HEK293 (cell line): Measurements from ENCODE around the gene ATAT1.
A peak's percentile ranks its signal among the peaks of the same experiment; 100 is the strongest.

Experiments used
- BCL11B ChIP-seq: fragments of 450-650 bp; formaldehyde crosslinking; IDR thresholded peaks from 2 replicates; pipeline ENCODE4 v1.5.1; 2016; ENCODE audit warnings: low read depth, missing biosample characterization, missing genetic modification characterization
- EGR2 ChIP-seq: fragments of 450-650 bp; formaldehyde crosslinking; IDR thresholded peaks from 2 replicates; pipeline ENCODE4 v1.5.1; 2016; ENCODE audit warnings: low read depth, missing biosample characterization, missing genetic modification characterization
- HOXA7 ChIP-seq: sonication (generic); formaldehyde crosslinking; IDR thresholded peaks from 2 replicates; pipeline ENCODE4 v1.8.1; 2022; ENCODE audit warnings: missing genetic modification reagents, borderline replicate concordance
- SETDB1 ChIP-seq: IDR thresholded peaks from one replicate; pipeline ENCODE4 v1.6.1; 2017; ENCODE audit warnings: mild to moderate bottlenecking, low read length, moderate library complexity, mixed read lengths; ENCODE audit not compliant: insufficient read length
- SP2 ChIP-seq: fragments of 450-650 bp; formaldehyde crosslinking; IDR thresholded peaks from 2 replicates; pipeline ENCODE4 v1.5.1; 2016; ENCODE audit warnings: missing biosample characterization, missing genetic modification characterization
- WT1 ChIP-seq: fragments of 450-650 bp; formaldehyde crosslinking; IDR thresholded peaks from 2 replicates; pipeline ENCODE4 v1.5.1; 2016; ENCODE audit warnings: missing biosample characterization, missing genetic modification characterization
- YY1 ChIP-seq: fragments of 450-650 bp; formaldehyde crosslinking; IDR thresholded peaks from 2 replicates; pipeline ENCODE4 v1.5.1; 2018; ENCODE audit warnings: missing biosample characterization, missing genetic modification characterization
- ZNF114 ChIP-seq: fragments of 450-650 bp; formaldehyde crosslinking; IDR thresholded peaks from 2 replicates; pipeline ENCODE4 v1.5.0; 2017; ENCODE audit warnings: missing biosample characterization, missing genetic modification characterization
- ZNF138 ChIP-seq: fragments of 450-650 bp; formaldehyde crosslinking; IDR thresholded peaks from 2 replicates; pipeline ENCODE4 v1.5.1; 2016; ENCODE audit warnings: missing biosample characterization, missing genetic modification characterization, borderline replicate concordance
- ZNF19 ChIP-seq: fragments of 450-650 bp; formaldehyde crosslinking; IDR thresholded peaks from 2 replicates; pipeline ENCODE4; 2016; ENCODE audit warnings: missing biosample characterization, missing genetic modification characterization, low read depth
- ZNF202 ChIP-seq: fragments of 450-650 bp; formaldehyde crosslinking; IDR thresholded peaks from 2 replicates; pipeline ENCODE4 v1.5.1; 2016; ENCODE audit warnings: missing biosample characterization, missing genetic modification characterization, borderline replicate concordance
- ZNF350 ChIP-seq: fragments of 450-650 bp; formaldehyde crosslinking; IDR thresholded peaks from 2 replicates; pipeline ENCODE4 v1.5.0; 2017; ENCODE audit warnings: missing biosample characterization, mild to moderate bottlenecking, missing genetic modification characterization
- ZNF391 ChIP-seq: fragments of 450-650 bp; formaldehyde crosslinking; IDR thresholded peaks from 2 replicates; pipeline ENCODE4 v1.5.1; 2016; ENCODE audit warnings: low read depth, missing biosample characterization, missing genetic modification characterization, borderline replicate concordance
- ZNF473 ChIP-seq: fragments of 450-650 bp; formaldehyde crosslinking; IDR thresholded peaks from 2 replicates; pipeline ENCODE4 v1.5.1; 2017; ENCODE audit warnings: missing biosample characterization, missing genetic modification characterization
- ZNF510 ChIP-seq: fragments of 450-650 bp; formaldehyde crosslinking; IDR thresholded peaks from 2 replicates; pipeline ENCODE4 v1.5.1; 2018; ENCODE audit warnings: mild to moderate bottlenecking, missing genetic modification characterization, missing biosample characterization; ENCODE audit not compliant: insufficient replicate concordance
- ZNF521 ChIP-seq: fragments of 450-650 bp; formaldehyde crosslinking; IDR thresholded peaks from 2 replicates; pipeline ENCODE4 v1.5.1; 2017; ENCODE audit warnings: missing biosample characterization, mild to moderate bottlenecking, missing genetic modification characterization
- ZNF561 ChIP-seq: fragments of 450-650 bp; IDR thresholded peaks from 2 replicates; pipeline ENCODE4 v1.5.1; 2018; ENCODE audit warnings: missing biosample characterization, missing genetic modification characterization, borderline replicate concordance
- ZNF670 ChIP-seq: fragments of 450-650 bp; formaldehyde crosslinking; IDR thresholded peaks from 2 replicates; pipeline ENCODE4 v1.5.1; 2016; ENCODE audit warnings: missing biosample characterization, missing genetic modification characterization, low read depth
- ZNF701 ChIP-seq: fragments of 450-650 bp; formaldehyde crosslinking; IDR thresholded peaks from 2 replicates; pipeline ENCODE4 v1.5.1; 2016; ENCODE audit warnings: missing biosample characterization, missing genetic modification characterization
- ZNF776 ChIP-seq: fragments of 450-650 bp; formaldehyde crosslinking; IDR thresholded peaks from 2 replicates; pipeline ENCODE4 v1.5.0; 2017; ENCODE audit warnings: missing biosample characterization, missing genetic modification characterization, borderline replicate concordance
- ZSCAN30 ChIP-seq: fragments of 450-650 bp; IDR thresholded peaks from 2 replicates; pipeline ENCODE4 v1.5.1; 2018; ENCODE audit warnings: missing biosample characterization, mild to moderate bottlenecking, missing genetic modification characterization, moderate library complexity
- TF ChIP-seq, protein P1 (sequence below): sonication (generic); formaldehyde crosslinking; IDR thresholded peaks from 2 replicates; pipeline ENCODE4 v1.8.1; 2022; ENCODE audit warnings: mild to moderate bottlenecking, moderate library complexity, missing genetic modification reagents
- TF ChIP-seq, protein P2 (sequence below): fragments of 450-650 bp; formaldehyde crosslinking; IDR thresholded peaks from 2 replicates; pipeline ENCODE4 v1.5.1; 2016; ENCODE audit warnings: missing biosample characterization, missing genetic modification characterization
- TF ChIP-seq, protein P3 (sequence below): fragments of 450-650 bp; formaldehyde crosslinking; IDR thresholded peaks from 2 replicates; pipeline ENCODE4 v1.5.1; 2017; ENCODE audit warnings: missing biosample characterization, missing genetic modification characterization
- TF ChIP-seq, protein P4 (sequence below): fragments of 450-650 bp; formaldehyde crosslinking; IDR thresholded peaks from 2 replicates; pipeline ENCODE4 v1.5.1; 2016; ENCODE audit warnings: missing biosample characterization, missing genetic modification characterization
- TF ChIP-seq, protein P5 (sequence below): fragments of 450-650 bp; formaldehyde crosslinking; IDR thresholded peaks from 2 replicates; pipeline ENCODE4 v1.5.1; 2016; ENCODE audit warnings: missing biosample characterization, missing genetic modification characterization
- TF ChIP-seq, protein P6 (sequence below): fragments of 450-650 bp; formaldehyde crosslinking; IDR thresholded peaks from 2 replicates; pipeline ENCODE4 v1.5.1; 2016; ENCODE audit warnings: missing biosample characterization, missing genetic modification characterization

The ATAT1 gene

DNA sequence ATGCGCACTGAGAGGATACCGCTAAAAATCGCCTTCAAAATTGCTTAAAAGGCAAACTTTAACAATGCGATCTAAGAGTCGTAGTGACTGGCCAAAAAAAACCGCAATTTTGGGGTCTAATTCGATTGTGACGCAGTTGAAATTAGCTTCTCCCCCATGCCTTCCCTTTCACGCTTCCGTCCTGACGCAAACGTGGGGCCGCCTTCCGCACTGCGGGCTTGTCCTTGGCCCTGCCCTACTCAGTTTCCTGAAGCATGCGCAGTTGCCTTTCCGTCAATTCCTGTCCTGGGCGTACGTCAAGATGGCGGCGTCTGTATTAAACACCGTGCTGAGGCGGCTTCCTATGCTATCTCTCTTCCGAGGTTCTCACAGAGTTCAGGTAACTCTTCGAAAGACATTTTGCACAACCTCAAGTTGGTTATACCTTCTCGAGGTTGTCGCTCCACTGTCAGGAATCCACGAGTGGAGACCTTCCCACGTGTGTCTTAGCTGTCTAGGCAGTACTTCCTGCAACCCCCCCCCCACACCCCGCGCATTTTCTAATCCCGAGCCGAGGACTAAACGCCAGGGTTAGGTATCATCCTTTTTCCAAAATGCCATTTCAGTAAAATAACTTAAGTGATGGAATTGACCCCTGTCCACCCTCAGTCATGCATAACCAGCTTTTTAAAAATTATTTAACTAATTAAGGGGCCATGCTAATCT lies 9.0 kb upstream of the ATAT1 start, which contains the start of gene MRPS18B (continued):
- no peak for TF ChIP-seq ZNF19
- TF ChIP-seq ZNF473 (tag by site-specific recombination), result no peak
- no peak for TF ChIP-seq SETDB1
- TF ChIP-seq ZNF391, result peak; percentile 27; the same call in 1 of the 2 replicates
- no peak for TF ChIP-seq ZNF202 (tag by site-specific recombination)
- no peak for TF ChIP-seq BCL11B
- TF ChIP-seq ZNF776, result no peak
- TF ChIP-seq YY1 (tag by site-specific recombination), result peak; percentile 93
- TF ChIP-seq, protein P1, sequence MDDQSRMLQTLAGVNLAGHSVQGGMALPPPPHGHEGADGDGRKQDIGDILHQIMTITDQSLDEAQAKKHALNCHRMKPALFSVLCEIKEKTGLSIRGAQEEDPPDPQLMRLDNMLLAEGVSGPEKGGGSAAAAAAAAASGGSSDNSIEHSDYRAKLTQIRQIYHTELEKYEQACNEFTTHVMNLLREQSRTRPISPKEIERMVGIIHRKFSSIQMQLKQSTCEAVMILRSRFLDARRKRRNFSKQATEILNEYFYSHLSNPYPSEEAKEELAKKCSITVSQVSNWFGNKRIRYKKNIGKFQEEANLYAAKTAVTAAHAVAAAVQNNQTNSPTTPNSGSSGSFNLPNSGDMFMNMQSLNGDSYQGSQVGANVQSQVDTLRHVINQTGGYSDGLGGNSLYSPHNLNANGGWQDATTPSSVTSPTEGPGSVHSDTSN, result 0 out of 2 replicates have a peak, but pooled peaks have one; percentile 44
- no peak for TF ChIP-seq HOXA7 (CRISPR knock-in tag)
- TF ChIP-seq ZNF138 (tag by site-specific recombination), result no peak
- TF ChIP-seq, protein P2, sequence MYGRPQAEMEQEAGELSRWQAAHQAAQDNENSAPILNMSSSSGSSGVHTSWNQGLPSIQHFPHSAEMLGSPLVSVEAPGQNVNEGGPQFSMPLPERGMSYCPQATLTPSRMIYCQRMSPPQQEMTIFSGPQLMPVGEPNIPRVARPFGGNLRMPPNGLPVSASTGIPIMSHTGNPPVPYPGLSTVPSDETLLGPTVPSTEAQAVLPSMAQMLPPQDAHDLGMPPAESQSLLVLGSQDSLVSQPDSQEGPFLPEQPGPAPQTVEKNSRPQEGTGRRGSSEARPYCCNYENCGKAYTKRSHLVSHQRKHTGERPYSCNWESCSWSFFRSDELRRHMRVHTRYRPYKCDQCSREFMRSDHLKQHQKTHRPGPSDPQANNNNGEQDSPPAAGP (tag by site-specific recombination), result no peak
- 0 out of 2 replicates have a peak, but pooled peaks have one; percentile 34 for TF ChIP-seq EGR2 (tag by site-specific recombination)
- TF ChIP-seq, protein P3, sequence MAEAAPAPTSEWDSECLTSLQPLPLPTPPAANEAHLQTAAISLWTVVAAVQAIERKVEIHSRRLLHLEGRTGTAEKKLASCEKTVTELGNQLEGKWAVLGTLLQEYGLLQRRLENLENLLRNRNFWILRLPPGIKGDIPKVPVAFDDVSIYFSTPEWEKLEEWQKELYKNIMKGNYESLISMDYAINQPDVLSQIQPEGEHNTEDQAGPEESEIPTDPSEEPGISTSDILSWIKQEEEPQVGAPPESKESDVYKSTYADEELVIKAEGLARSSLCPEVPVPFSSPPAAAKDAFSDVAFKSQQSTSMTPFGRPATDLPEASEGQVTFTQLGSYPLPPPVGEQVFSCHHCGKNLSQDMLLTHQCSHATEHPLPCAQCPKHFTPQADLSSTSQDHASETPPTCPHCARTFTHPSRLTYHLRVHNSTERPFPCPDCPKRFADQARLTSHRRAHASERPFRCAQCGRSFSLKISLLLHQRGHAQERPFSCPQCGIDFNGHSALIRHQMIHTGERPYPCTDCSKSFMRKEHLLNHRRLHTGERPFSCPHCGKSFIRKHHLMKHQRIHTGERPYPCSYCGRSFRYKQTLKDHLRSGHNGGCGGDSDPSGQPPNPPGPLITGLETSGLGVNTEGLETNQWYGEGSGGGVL, result peak; percentile 0; the same call in 1 of the 2 replicates
- TF ChIP-seq ZNF561 (tag by site-specific recombination), result peak; percentile 23; the same call in 1 of the 2 replicates
- TF ChIP-seq ZNF510 (tag by site-specific recombination), result no peak
- no peak for TF ChIP-seq ZNF701 (tag by site-specific recombination)
- TF ChIP-seq, protein P4, sequence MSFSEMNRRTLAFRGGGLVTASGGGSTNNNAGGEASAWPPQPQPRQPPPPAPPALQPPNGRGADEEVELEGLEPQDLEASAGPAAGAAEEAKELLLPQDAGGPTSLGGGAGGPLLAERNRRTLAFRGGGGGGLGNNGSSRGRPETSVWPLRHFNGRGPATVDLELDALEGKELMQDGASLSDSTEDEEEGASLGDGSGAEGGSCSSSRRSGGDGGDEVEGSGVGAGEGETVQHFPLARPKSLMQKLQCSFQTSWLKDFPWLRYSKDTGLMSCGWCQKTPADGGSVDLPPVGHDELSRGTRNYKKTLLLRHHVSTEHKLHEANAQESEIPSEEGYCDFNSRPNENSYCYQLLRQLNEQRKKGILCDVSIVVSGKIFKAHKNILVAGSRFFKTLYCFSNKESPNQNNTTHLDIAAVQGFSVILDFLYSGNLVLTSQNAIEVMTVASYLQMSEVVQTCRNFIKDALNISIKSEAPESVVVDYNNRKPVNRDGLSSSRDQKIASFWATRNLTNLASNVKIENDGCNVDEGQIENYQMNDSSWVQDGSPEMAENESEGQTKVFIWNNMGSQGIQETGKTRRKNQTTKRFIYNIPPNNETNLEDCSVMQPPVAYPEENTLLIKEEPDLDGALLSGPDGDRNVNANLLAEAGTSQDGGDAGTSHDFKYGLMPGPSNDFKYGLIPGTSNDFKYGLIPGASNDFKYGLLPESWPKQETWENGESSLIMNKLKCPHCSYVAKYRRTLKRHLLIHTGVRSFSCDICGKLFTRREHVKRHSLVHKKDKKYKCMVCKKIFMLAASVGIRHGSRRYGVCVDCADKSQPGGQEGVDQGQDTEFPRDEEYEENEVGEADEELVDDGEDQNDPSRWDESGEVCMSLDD (tag by site-specific recombination), result no peak
- TF ChIP-seq, protein P5, sequence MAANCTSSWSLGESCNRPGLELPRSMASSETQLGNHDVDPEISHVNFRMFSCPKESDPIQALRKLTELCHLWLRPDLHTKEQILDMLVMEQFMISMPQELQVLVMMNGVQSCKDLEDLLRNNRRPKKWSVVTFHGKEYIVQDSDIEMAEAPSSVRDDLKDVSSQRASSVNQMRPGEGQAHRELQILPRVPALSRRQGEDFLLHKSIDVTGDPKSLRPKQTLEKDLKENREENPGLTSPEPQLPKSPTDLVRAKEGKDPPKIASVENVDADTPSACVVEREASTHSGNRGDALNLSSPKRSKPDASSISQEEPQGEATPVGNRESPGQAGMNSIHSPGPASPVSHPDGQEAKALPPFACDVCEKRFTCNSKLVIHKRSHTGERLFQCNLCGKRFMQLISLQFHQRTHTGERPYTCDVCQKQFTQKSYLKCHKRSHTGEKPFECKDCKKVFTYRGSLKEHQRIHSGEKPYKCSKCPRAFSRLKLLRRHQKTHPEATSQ (tag by site-specific recombination), result no peak
- no peak for TF ChIP-seq WT1 (tag by site-specific recombination)
- peak; percentile 50; the same call in 1 of the 2 replicates for TF ChIP-seq SP2
- 0 out of 2 replicates have a peak, but pooled peaks have one; percentile 8 for TF ChIP-seq ZSCAN30 (tag by site-specific recombination)
- no peak for TF ChIP-seq ZNF114
- no peak for TF ChIP-seq ZNF350 (tag by site-specific recombination)
- TF ChIP-seq, protein P6, sequence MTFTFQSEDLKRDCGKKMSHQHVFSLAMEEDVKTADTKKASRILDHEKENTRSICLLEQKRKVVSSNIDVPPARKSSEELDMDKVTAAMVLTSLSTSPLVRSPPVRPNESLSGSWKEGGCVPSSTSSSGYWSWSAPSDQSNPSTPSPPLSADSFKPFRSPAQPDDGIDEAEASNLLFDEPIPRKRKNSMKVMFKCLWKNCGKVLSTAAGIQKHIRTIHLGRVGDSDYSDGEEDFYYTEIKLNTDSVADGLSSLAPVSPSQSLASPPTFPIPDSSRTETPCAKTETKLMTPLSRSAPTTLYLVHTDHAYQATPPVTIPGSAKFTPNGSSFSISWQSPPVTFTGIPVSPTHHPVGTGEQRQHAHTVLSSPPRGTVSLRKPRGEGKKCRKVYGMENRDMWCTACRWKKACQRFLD, result no peak
- no peak for TF ChIP-seq ZNF670 (tag by site-specific recombination)
- TF ChIP-seq ZNF521 (tag by site-specific recombination), result no peak
